Transverse colon (tissue), 4 donors: ENCODE measurements around the gene ESYT2. TPM values are rescaled to one million over a fixed set of nuclear protein-coding genes. Genes with fewer than 3 reads are reported as not detected.

Experiments
- DNase-seq: peaks from one replicate; pipeline ENCODE4 v3.0.0-alpha.2; 2019
- H3K27ac ChIP-seq, 4 donors: fragments of 200-600 bp; sonication (generic); 2 replicates each; pipeline ENCODE4 v1.5.1; 2016 to 2018; ENCODE audit warnings: inconsistent platforms in 4 of 4
- H3K27me3 ChIP-seq: fragments of 200-600 bp; sonication (generic); 2 replicates; pipeline ENCODE4 v1.5.1; 2017; ENCODE audit warnings: inconsistent platforms
- H3K36me3 ChIP-seq, 4 donors: fragments of 200-600 bp; sonication (generic); 2 replicates each; pipeline ENCODE4 v1.5.1; 2017 to 2019; ENCODE audit warnings: inconsistent platforms in 4 of 4
- H3K4me1 ChIP-seq, 4 donors: fragments of 200-600 bp; sonication (generic); 2 replicates each; pipeline ENCODE4 v1.5.1; 2017 to 2020; ENCODE audit warnings: inconsistent platforms in 4 of 4
- H3K4me3 ChIP-seq, 4 donors: fragments of 200-600 bp; sonication (generic); 1 replicate in 1 of 4; 2 replicates in 3 of 4; pipeline versions ENCODE4 v1.5.1 to v1.6.1; 2017 to 2019; ENCODE audit warnings: inconsistent platforms in 4 of 4
- H3K9me3 ChIP-seq, 2 donors: fragments of 200-600 bp; sonication (generic); 2 replicates each; pipeline ENCODE4 v1.5.1; 2017 to 2019; ENCODE audit warnings: inconsistent platforms in 2 of 2
- EP300 ChIP-seq: sonication (generic); formaldehyde crosslinking; IDR thresholded peaks from one replicate; pipeline ENCODE4 v1.6.1; 2017; ENCODE audit warnings: antibody characterized with exemption, low read depth
- POLR2A ChIP-seq: fragments of 450-650 bp; IDR thresholded peaks from one replicate; pipeline ENCODE4 v1.6.1; 2016; ENCODE audit warnings: antibody characterized with exemption, mild to moderate bottlenecking, moderate library complexity
- POLR2AphosphoS5 ChIP-seq, 3 donors: sonication (generic); formaldehyde crosslinking; IDR thresholded peaks; one replicate each; pipeline ENCODE4 v1.6.1; 2016; ENCODE audit warnings: antibody characterized with exemption in 3 of 3
- WGBS, 2 donors: methylation state at CpG; one replicate each; pipeline ENCODE4 v1.1.5; 2018; ENCODE audit warnings: low coverage in 1 of 2; 5-methylcytosine and 5-hydroxymethylcytosine counted together
- in situ Hi-C, 4 donors: fragments of 200-750 bp; cut with MboI; loops; one replicate each; pipeline versions ENCODE4 v1.15.0 to v1.15.1; 2017; ENCODE audit warnings: low sequenced_read_pairs in 3 of 4, low pct_ligation_motif_present in 1 of 4, low pct_unique_long_range_greater_than_20kb in 1 of 4
- intact Hi-C: fragments of 100-400 bp; cut with DNase I; formaldehyde crosslinking; loops from one replicate; pipeline ENCODE4 v1.15.1; 2023; ENCODE audit warnings: low total_unique reads
- total RNA-seq, 4 donors: library from RNA; depleted of rRNA; stranded (reverse); fragments of >200 nt; gene quantifications; one replicate each; pipeline ENCODE4 v1.1.0, GENCODE V29; 2016
- TF ChIP-seq, protein P1 (sequence below), 5 experiments: fragments of 200-600 bp in 3 of 5; fragments of 450-650 bp in 2 of 5; sonication (generic) in 3 of 5; IDR thresholded peaks; 1 replicate in 2 of 5; 2 replicates in 3 of 5; pipeline ENCODE4 v1.5.1; 2016 to 2017; ENCODE audit warnings: antibody characterized with exemption in 5 of 5, inconsistent platforms in 3 of 5, mild to moderate bottlenecking in 2 of 5, moderate library complexity in 1 of 5

Gene ESYT2
- total RNA-seq, 4 donors from 2014 or later = 78.6 to 113 (median 87.3) TPM

DNA sequence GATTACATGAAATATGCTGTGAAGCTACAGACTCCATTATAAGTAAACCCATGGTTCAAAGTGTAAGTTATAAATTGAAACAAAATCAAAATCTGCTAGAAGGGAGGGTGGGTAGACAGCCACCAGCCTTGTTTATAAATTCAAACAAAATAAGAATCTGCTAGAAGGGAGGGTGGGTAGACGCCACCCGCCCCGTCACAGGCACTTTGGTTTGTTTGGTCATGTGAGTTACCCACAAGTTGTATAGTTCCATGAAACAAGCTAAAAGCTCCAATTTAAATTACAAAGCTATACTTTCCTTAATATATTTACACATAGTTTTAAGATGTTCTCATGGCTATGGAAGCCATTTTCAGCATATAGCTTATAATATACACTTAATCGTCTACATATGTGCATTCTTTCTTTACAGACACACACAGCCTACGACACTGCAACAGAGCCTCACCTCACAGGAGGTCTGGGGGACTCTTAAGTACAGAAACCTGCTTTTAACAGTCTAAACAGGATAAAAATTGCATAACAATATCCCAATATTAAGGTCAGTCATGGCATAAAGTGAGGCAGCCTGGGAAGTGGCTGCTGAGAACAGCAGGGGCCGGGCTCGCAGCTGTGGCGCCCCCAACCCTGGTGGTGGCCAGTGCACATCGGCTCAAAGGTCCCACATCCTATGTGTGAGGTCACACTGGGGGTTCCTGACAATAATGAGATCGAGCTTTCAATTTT, 96.7 kb downstream of the ESYT2 start:
- H3K9me3 ChIP-seq = no peaks in the 10 kb centered on the region
- in situ Hi-C loops (no loop called here), intact Hi-C loops (no loop called here)
- H3K27ac ChIP-seq = peak overlapping the region in 2 of 4 donors; percentile 13 to 36
- TF ChIP-seq EP300 = no peak
- TF ChIP-seq POLR2AphosphoS5 (IDR thresholded peaks at IDR 0.05) = no peak
- TF ChIP-seq, protein P1, sequence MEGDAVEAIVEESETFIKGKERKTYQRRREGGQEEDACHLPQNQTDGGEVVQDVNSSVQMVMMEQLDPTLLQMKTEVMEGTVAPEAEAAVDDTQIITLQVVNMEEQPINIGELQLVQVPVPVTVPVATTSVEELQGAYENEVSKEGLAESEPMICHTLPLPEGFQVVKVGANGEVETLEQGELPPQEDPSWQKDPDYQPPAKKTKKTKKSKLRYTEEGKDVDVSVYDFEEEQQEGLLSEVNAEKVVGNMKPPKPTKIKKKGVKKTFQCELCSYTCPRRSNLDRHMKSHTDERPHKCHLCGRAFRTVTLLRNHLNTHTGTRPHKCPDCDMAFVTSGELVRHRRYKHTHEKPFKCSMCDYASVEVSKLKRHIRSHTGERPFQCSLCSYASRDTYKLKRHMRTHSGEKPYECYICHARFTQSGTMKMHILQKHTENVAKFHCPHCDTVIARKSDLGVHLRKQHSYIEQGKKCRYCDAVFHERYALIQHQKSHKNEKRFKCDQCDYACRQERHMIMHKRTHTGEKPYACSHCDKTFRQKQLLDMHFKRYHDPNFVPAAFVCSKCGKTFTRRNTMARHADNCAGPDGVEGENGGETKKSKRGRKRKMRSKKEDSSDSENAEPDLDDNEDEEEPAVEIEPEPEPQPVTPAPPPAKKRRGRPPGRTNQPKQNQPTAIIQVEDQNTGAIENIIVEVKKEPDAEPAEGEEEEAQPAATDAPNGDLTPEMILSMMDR (IDR thresholded peaks at IDR 0.05) = no peak
- no peak for TF ChIP-seq POLR2A
- H3K36me3 ChIP-seq = peaks cover 0 to 38% (median 11%) of the 10 kb centered on the region in 4 donors
- WGBS, 2 donors = 79 to 89% methylated on average over 6 to 10 of the region's 10 CpGs
- H3K4me3 ChIP-seq = no peak overlapping the region
- H3K27me3 ChIP-seq = no peaks in the 10 kb centered on the region
- H3K4me1 ChIP-seq = no peaks in the 10 kb centered on the region
- no peak for DNase-seq

DNA sequence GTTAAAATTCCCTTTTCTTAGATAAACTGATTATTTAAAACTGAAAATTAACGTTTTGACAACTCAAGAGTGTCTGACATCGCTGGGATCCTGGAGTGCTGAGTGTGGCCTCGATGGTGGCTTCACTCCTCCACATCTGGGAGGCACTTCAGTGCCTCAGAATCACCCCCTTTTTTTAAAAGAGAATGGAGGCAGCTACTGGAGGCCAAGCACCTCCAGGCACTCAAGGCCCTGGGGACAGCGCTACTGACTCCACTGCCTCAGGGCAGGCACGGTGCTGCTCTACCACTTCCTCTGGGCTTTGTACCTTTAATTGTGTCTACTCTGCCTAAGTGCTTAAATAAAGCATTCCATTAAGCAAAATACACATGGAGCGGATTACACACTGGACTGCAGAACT, 97.5 kb downstream of the ESYT2 start:
- Histone ChIP-seq H3K27ac (no peak overlapping the region), H3K36me3 (peaks cover 0 to 30% (median 7%) of the 10 kb centered on the region in 4 donors), H3K9me3 (no peaks in the 10 kb centered on the region), H3K27me3 (no peaks in the 10 kb centered on the region), H3K4me1 (no peaks in the 10 kb centered on the region), H3K4me3 (no peak overlapping the region)
- 91 to 92% methylated on average over 4 to 6 of the region's 6 CpGs for WGBS, 2 donors
- in situ Hi-C loops (no loop called here), intact Hi-C loops (no loop called here)
- TF ChIP-seq POLR2A = no peak
- no peak for TF ChIP-seq EP300
- TF ChIP-seq, protein P1 (IDR thresholded peaks at IDR 0.05) = no peak
- TF ChIP-seq POLR2AphosphoS5 (IDR thresholded peaks at IDR 0.05) = no peak
- DNase-seq = no peak

DNA sequence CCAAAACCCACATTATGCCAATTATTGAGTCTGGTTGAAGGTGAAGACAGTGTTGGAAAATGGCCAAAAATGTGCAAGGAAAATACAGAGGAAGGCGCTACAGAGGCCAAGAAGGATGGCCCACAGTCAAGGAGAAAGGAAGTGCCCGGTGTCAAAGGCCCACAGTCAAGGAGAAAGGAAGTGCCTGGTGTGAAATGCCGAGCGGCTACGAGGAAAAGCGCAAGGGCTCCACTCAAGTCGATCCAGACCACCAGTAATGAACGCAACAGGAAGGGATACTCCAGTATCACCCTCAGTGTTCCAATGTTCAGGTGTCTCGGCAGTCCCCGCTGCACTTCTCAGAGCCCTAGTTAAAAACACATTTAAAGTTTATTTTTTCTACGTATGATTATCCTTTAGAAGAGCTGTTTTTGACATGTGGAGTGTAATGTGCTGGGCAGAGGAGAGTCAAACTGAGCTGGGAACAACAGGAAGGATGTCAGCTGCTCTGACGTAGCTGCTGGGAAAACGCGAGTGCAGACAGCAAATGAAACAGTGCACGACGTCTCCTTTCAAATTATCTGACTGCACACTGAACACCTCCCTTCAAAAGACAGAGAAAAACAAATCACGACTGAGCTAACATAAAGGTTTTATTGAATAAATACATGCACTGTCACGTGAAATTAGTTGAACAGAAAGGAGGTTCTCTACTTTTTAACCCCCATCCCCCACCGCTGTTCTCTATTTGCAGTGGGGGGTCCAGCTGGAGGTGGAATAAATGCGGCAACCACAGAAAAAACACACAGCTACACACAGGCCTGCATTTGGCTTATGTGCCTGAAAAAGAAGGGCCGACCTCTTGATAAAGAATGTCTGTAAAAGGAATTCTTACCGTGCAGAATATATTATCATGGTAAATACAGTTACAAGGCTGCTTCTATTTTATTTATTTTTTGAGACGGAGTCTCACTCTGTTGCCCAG, 98.6 kb downstream of the ESYT2 start:
- 76 to 79% methylated on average over 15 to 23 of the region's 23 CpGs for WGBS, 2 donors
- H3K27ac ChIP-seq = no peak overlapping the region
- intact Hi-C loops = no loop called here
- no peak for DNase-seq
- H3K4me1 ChIP-seq = no peaks in the 10 kb centered on the region
- no peak overlapping the region for H3K4me3 ChIP-seq
- H3K27me3 ChIP-seq = no peaks in the 10 kb centered on the region
- TF ChIP-seq, protein P1 (IDR thresholded peaks at IDR 0.05) = no peak
- no peak for TF ChIP-seq POLR2AphosphoS5 (IDR thresholded peaks at IDR 0.05)
- no peak for TF ChIP-seq POLR2A
- TF ChIP-seq EP300 = no peak
- no peaks in the 10 kb centered on the region for H3K9me3 ChIP-seq
- in situ Hi-C loops = no loop called here
- peaks cover 0 to 19% (median 3%) of the 10 kb centered on the region in 4 donors for H3K36me3 ChIP-seq
